GM19240 (cell line): Measurements from ENCODE around the gene AP4E1.
A peak's percentile ranks its signal among the peaks of the same experiment; 100 is the strongest.
"Not testable (repeated sequence)": the region's sequence is repeated elsewhere in the genome, so short reads cannot be mapped to it uniquely, and the experiment has no call there.

Experiments
- DNase-seq: peaks from one replicate; pipeline ENCODE4 v3.0.0; 2011; ENCODE audit warnings: low spot score; ENCODE audit not compliant: insufficient read length

The AP4E1 gene

DNA sequence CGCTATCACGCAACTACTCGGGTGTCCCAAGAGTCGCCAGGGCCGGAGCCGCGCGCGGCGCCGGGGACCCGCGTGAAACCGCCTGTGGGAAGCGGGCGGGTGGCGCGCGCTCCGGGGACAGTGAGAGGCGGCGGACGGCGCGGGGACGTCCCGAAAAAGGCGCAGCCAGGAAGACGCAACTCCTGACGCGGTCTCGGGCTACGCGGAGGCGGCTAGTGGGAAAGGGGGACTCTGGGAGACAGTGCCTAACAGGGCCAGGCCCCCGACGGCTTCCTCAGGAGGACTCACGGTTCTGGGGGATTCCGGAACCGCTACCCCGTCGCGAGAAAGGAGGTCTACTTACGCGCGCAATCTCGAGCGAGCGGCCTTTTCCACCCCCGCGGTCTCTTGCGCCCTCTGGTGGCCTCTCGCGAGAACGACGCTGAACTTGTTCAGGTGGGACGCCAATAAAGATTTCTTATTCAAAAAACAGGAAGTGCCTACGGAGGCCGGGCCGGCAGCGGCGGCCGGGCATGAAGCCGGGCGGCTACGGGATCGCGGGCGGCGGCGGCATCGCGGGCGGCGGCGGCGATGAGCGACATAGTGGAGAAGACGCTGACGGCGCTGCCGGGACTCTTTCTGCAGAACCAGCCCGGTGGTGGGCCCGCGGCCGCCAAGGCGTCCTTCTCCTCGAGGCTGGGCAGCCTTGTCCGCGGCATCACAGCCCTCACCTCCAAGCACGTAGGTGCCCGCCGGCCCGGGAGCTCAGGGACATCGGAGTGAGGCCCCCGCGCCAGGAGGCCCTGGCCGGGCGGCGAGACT, at the start of gene AP4E1:
Gene AP4E1, plus strand, starts transcription at position 475 of the 801 bp plus-strand sequence. Its CDS starts 96 bp downstream, at position 571.
- DNase-seq = peak; percentile 25

DNA sequence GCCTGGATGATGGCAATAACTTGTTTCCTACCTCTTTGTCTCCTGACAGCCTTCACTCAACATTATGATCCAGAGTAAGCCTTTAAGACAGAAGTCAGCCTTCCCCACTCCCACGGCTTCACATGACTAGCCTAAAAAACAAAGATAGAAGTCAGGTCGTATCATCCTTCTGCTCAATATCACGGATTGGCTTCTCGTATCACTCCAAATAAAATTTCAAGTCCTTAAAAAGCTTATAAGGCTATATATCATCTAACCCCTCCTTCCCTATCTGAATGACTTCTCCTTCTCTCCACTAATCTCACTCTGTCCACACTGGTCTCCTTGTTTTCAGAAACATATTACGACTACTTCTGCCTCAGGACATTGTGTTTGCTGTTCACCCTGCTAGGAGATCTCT, 47.7 kb upstream of the AP4E1 start:
- DNase-seq = no peak

DNA sequence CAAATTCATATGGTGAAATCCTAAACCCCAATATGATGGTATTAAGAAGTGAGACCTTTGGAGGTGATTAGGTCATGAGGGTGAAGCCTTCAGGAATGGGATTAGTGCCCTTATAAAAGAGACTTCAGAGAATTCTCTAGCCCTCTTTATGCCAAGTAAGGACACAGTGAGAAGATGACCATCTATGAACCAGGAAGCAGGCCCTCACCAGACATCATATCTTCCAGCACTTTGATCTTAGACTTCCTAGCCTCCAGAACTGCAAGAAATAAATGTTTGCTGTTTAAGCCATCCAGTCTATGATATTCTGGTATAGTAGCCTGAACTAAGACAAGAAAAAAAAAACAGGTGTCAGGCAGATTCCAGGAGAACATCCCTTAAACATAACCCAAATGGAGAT, 45.9 kb upstream of the AP4E1 start:
- DNase-seq = no peak

DNA sequence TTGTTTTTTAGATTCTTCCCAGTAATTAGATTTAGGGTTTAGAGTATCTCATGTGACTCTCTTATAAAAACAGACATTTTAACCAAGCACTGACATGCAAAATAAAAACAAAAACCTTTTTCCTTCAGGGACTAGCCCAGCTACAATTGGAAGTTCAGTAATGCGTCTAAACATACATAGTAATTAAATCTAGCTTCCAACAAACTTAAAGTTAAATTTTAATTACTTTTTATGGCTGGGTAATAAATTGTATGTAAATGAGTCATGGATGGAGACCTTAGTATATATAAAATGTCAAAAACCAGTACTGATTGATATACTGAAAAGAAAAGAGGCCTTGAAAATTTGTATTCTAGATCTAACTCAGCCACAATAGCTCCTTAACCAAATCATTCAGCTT, 43.6 kb upstream of the AP4E1 start:
- no peak for DNase-seq

DNA sequence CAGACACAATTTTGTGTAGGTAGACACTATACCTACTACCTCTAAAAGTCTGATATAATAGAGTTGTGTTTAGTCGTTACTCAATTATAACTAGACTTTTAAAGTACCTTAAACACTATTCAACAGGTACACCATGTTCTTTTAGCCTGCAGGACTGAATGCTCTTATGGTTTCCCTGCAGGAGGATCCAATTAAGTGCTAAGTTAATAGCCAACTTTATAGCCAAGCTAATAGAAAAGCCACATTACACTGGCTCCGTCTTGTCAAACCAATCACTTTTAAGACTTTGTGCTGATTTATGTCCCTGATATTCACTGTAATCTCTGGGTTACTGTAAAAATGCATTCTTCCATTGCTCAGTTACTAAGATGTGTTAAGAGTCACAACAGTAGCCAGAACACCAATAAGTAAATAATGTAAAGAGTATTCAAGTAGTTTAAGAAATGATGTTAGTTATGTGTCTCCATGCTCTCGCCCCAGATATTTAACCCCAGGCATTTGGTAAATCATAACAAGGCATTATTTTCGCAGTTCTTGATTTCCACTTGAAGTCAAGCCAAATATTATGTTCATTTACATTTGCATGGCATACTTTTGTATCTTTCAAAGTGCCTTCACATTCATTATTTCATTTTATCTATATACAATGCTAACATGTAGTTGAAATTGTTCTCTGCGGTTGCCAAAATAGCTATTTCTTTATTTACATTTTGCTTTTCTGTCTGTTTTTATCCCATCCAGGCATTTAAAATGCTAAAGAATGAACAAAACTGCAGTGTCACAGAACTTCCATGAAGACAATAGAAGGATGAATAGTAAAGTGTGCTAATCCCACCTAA, 42.7 kb upstream of the AP4E1 start:
- no peak for DNase-seq

DNA sequence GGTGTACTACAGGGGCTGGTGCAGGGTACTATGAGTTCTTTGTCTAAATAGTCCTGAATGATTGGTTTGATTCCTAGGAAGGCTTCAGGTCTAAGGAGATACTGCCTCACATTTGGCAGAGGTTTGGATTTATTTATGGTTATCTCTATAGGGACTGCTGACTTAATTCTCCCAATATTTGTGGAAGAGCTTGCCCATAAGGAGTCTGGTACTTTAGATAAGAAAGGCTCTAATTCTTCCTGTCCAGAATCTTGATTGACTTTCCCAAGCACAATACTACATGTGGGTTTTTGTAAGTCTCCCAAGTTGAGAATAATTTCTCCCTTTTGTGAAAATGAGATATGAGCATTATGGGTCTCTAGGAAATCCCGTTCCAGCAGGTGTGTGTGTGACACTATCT, 36.7 kb upstream of the AP4E1 start:
- DNase-seq = no peak

DNA sequence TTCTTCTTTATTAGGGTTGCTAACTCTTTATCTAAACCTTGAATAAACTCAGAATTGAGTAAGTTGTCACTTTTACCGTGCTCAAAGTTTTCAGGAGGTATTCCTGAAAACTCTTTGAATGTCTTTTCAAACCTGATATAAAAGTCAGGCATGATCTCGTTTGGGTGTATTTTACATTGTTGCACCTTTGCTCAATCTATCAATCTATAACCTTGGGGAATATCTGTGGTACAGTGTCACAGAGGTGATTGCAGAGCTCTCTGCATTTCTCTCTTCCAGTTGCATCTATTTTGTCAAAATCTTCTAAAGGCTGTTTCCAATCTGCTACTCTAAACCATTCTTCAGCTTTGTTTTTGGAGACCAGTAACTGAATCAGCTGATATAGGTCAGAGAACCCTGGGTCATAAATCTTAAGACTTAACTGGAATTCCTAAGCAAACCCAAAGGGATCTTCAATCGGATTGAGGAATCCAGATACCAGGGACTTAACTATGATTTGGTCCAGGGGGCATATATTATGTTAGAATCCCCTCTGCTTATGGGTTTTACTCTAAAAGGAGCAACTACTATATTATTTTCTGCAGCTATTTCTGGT, 35.6 kb upstream of the AP4E1 start:
- DNase-seq = no peak

DNA sequence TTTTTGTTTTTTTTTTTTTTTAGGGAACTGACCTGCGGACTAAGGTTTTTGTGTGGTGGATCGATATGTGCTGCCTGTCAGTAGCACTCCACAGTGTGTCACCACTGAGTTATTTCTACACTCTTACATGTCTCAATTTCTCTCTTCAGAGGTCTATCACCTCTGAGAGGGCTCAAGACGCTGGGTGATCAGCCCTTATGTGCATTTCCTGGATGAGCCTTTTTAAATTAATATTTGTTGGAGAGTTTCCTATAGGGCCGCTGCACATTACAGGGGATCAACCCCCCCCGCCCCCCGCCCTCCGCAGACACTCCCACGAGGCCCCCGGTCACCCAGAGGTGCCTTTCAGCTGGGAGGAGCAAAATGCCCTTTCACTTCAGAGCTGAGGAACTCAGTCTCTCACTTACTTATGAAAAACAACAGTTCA, 34.5 kb upstream of the AP4E1 start:
- no peak for DNase-seq

DNA sequence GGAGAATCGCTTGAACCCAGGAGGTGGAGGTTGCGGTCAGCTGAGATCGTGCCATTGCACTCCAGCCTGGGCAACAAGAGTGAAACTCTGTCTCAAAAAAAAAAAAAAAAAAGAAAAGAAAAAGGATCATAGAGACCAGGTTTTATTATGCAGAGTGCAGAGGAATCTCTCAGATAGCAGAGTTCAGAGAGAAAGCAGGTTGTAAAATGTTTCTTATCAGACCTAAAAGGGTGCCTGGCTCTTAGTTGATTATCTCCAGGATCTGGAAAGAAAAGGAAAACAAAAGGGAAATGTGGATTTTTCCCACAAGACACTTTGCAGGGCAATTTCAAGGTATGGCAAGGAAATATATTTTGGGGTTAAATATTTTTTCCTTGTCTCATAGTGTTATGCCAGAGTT, 33.2 kb upstream of the AP4E1 start:
- not testable (repeated sequence) for DNase-seq

DNA sequence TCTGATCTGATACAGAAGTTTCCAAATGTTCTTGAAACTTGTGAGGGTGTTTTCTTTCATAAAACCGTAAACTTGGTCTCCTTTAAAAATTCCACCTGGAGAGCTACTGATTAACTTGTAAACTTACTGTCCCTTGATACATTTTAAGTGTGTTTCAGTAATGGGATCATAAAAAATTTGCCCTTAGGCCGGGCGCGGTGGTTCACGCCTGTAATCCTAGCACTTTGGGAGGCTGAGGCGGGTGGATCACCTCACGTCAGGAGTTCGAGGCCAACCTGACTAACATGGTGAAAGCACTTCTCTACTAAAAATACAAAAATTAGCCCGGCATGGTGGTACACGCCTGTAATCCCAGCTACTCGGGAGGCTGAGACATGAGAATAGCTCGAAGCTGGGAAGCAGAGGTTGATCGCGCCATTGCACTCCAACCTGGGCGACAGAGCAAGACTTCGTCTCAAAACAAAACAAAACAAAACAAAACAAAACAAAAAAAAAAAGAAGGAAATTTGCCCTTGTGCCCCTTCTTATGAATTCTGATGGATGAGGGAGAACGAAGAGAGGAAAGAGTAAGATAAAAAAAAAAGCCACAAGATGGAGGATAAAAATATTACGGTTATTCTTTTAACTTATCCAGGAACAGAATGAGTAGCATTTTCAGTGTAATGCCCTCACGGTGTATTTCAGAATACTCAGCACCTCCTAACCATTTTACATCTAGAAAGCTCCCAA, 32.1 kb upstream of the AP4E1 start:
- DNase-seq = no peak

DNA sequence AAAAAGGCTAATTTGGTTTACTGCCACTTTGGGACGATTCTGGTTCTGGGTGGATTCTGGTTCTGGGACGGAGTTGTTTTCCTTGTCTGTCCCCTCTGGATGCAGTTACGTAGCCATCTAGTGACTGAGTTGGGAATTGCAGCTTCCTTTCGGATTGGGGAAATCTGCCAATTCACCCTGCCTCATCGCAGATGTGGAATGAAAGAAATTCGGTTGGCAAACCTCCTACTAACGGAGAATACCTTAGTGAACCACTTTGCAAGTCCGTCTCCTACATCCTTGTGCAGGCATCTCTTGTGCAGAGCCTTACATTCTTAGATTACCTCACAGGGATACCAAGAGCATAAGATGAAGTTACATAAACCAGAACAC, 31.5 kb upstream of the AP4E1 start:
- DNase-seq = no peak

DNA sequence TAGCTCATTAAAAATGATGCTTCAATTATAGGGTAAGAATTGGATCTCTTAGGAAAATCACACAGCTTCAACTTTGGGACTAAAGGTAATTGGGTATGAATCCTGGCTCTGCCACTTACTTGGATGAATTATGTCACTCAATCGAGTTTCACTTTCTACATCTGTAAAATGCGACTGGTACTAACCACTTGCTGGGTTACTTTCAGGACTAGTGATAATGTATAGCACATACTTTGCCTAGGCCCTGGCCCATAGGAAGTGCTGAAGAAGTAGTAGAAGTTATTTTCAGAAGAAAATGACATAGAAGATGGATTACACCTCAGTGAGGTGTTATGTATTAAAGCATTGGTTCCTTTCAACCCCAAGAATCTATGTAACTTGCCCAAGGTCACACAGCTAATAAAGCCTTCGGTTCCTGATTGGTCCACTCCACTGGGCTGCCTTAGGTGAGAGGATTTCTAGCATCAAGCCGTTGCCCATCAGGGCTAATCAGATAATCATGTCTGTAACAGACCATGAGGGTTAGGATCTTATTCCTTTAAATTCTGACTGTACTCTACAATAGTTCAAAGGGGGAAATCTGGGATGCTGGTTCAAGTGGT, 29.4 kb upstream of the AP4E1 start:
- DNase-seq = no peak

DNA sequence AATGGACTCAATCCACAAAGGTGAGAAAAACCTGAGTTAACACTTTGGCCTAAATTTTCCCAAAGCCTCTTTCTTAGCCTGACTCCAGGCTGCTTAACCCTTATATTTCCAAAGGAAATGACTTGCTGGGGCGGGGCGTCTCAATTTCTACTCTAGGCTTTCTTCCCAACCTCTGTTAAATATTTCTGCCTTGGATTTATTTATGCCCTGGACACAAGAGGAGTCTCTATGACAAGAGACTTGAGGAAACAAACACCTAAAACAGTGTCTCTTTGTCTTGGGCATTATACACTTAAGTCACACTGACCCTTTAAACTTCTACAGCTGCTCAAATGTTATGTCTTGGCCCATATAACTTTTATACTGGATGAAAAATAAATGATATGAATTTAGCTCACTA, 28.3 kb upstream of the AP4E1 start:
- DNase-seq = no peak

DNA sequence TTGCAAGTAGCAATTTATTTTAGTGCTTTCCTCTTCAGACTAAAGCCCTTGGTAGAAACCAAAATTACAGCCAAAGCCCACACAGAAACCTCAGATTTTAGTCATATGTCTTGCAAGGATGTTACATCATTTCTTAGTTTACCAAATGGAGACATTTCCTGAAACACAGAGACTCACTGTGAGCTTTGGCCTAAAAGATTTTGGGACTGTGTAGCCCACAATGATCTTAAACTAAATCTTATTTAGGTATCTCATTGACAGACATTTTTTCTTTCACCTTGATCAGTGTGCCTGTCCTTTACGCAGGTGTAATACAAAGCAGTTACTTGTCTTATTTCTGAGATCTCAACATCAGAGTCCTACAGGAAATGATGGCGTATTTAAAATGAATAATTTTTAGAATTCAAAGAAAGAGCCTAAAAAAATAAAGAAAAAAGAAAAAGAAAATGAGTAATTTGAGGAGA, 27.8 kb upstream of the AP4E1 start:
- DNase-seq = peak; percentile 8

DNA sequence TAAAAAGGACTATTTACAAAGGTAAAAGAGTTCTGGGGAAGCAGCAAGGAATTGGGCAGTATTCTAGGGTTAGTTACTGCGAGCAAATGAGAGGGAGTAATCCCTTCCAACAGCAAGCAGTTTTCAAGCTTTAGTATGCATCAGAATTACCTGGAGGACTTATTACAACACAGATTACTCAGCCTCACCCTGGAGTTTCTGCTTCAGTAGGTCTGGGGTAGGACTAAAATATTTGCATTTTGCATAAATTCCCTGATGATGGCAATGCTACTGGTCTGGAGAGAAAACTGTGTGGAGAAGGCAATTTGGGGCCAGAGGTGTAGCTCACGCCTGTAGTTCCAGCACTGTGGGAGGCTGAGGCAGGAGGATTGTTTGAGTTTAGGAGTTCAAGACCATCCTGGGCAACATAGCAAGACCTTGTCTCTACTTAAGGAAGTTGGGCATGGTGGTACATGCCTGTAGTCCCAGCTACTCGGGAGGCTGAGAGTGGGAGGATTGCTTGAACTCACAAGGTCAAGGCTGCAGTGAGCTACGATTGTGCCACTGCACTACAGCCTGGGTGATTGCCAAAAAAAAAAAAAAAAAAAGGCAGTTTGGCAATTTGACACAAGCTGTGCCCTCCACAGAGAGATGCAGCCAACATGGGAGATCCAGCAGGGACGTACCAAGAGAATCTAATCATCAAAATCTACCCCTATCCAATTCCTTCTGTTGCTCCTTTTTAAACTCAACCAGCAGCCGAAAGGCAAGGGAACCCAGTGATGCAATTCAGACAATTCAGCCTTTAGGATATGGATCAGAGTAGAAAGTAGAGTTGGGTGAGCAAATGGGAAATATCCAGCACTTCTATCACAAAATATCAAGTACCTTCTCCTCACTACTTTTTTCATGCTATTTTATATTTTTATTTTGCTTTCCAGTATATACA, 27.1 kb upstream of the AP4E1 start:
- DNase-seq = no peak

DNA sequence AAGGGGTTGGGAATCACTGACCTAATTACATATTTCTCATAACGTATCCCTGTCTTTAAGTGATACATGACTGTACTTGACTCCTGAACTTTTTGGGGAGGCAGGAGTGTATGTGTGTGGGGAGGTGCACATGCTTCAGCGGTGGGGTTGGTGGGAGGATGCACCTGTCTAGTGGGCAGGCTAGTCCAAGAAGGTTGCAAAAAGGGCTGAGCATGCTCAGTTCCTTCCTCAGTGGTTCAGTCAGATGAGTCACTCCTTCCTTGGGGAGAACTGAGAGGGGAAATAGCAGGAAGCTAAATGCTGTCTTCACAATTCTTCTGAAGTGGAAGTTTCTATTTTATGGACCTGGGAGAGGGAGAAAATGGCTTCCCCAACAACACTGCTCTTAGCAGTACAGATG, 24.6 kb upstream of the AP4E1 start:
- DNase-seq = no peak

DNA sequence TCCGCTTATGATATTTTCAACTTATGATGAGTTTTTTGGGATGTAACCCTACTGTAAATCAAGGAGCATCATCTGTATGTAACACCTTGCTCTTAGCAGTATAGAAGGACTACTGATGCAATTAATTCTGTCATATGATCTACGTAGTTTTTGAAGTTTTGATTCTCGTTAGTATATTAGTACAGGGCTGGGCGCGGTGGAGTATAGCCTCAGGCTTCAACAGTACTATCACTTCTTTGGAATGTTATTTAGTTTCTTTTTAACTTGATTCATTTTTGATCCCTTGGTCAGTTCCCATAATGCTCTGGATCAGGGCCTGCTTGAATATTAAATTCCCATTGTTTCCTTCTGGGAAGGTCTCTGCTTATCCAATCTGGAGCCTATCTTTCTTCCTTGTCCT, 23.9 kb upstream of the AP4E1 start:
- DNase-seq = no peak

DNA sequence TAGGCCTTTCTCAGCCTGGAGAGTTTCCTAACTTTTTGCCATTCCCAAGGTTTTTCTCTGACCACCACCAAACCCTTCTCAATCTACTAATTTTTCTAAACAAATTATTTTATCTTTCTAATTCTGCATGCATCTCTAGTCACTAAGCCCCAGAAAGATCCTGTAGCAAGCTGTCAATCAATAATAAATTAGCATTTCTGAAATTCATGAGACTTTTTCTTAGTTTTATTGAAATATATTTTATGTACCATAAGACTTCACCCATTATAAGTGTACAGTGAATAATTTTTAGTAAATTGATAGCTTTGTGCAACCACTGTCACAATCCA, 22.4 kb upstream of the AP4E1 start:
- no peak for DNase-seq

DNA sequence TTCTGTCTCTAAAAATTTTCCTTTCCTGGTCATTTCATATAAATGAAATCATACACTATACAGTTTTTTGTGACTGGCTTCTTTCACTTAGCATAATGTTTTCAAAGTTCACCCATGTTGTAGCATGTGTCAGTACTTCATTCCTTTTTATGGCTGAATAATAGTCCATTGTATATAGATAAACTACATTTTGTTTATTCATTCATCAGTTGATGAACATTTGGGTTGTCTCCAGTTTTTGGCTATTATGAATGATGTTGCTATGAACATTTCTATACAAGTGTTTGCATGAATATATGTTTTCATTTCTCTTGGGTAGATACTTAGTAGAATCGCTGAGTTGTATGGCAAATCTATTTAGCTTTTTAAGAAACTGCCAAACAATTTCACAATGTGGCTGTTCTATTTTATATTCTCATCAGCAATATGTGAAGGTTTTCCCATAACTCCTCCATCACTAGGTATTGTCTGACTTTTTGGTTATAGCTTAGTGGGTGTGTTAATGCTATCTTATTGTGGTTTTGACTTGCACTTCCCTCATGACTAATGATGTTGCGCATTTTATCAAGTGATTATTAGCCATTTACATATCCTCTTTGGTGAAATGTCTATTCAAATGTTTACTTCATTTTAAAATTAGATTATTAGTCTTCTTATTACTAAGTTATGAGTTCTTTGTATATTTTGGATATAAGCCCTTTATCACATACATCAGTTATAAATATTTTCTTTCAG, 21.7 kb upstream of the AP4E1 start:
- no peak for DNase-seq

DNA sequence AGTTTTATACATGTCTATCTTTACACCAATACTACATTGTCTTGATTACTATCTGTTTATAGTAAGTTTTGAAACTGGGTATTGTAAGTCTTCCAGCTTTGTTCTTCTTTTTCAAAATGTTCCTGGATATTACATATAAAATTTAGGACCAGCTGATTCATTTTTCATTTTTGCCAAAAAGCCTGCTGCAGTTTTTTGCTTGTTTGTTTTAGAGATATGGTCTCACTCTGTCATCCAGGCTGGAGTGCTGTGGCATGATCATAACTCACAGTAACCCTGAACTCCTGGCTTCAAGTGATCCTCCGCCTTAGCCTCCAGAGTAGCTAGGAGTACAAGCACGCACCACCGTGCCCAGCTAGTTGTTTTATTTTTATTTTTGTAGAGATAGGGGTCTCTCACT, 20.4 kb upstream of the AP4E1 start:
- no peak for DNase-seq
